ENCODE measurements around the gene AADAT.
"Not testable (repeated sequence)": the region's sequence is repeated elsewhere in the genome, so short reads cannot be mapped to it uniquely, and the experiment has no call there.

Gene AADAT

DNA sequence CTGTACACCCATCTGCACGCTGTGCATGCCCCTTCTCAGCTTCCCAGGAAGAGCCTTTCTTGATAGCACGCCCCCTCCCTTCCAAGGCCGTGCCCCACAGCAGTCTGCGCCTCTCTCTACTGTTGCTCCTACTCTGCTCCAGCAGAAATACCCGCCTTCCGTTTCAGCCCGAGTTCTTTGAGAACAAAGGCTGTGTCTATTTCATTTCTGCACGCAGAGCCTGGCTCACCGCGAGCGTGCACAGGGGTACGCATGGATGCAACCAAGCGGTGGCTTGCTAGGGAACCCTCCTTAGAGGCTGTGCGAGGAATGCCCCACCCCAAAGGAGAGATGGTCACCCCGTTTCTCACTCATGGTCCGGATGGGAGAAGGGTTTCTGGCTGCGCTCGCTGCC, 485 bp downstream of the AADAT start:
- DNase-seq = no peak

DNA sequence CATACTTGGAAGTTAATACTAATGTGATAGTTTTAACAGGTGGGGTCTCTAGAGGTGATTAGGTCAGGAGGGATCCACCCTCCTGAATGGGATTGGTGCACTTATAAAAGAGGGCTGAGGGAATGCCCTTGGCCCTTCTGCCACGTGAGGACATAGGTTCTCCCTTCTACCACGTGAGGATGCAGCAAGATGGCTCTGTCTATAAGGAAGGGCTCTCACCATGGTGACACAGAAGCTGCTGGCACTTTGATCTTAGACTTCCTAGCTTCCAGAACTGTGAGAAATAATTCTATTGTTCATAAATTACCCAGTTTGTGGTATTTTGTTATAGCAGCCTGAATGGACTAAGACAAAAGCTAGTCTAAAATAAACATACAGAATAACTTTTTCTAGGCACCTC, 1.0 kb downstream of the AADAT start:
- DNase-seq = no peak

DNA sequence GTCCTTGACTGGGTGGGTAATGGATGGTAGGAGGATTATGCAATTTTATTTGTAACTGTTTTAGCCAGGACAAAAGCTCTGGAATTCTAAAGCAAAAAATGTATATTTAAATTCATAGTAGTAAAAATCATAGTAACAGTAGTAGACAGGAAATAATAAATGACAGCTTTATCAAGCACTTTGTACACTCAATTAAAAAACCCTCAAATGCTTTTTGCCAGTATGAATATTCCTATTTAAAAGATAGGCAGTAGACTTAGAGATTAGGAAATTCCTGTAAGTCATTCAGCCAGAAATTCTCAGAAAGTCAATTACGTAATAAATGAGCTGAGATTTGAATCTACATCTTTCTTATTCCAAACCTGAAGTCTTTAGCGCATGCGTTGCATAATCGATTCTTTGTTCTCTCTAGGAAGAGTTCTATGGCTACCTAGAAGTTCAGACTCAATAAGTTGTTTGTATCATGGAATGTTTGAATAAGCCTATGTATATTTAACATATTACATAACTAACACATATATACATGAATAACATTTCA, 2.5 kb downstream of the AADAT start:
- DNase-seq = no peak

DNA sequence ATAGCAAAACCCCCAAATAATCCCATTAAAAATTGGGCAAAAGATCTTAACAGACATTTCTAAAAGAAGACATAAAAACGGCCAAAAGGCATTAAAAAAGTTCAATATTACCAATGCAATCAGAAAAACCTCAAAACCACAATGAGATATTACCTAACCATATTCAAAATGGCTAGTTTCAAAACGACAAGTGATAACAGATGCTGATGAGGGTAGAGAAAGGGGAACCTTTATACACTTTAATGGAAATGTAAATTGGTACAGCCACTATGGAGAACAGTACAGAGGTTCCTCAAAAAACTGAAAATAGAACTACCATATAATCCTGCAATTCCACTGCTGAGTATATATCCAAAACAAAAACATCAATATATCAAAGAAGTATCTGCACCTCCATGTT, 6.2 kb downstream of the AADAT start:
- no peak for DNase-seq

DNA sequence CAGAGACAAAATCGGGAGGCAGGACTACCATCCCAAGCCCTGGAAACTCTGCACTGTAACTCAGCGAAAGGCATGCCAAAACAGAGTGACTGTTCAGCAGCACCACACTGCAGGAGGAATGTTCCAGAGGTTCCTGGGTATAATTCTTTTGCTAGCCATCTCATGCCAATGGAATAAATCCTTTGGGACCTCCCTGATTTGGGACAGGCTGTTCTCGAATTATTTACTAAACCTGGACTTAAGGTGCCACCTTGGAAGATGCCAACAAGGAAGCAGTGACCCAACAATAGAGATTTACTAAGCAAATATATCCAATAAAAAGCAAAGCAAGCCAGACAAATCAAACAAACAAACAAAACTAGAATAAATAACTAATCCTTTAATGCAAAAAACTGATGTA, 9.3 kb downstream of the AADAT start:
- no peak for DNase-seq

DNA sequence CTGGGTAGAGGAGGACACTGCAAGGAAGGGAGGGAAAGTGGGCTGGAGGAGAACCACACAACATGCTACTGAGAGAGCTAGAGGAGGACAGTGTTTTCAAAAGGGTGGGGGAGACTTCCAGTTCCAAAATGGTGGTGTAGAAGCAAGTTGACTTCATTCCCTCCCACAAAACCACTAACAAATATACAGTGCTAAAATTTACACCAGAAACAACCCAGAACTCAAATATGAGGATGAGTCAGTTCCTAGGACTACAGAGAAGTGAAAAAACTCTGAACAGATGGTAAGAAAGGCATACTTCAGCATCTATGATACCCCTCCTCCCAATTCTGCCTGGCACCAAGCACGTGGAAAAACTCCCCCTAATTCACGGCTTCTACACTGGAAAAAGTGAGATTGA, 9.8 kb downstream of the AADAT start:
- no peak for DNase-seq

DNA sequence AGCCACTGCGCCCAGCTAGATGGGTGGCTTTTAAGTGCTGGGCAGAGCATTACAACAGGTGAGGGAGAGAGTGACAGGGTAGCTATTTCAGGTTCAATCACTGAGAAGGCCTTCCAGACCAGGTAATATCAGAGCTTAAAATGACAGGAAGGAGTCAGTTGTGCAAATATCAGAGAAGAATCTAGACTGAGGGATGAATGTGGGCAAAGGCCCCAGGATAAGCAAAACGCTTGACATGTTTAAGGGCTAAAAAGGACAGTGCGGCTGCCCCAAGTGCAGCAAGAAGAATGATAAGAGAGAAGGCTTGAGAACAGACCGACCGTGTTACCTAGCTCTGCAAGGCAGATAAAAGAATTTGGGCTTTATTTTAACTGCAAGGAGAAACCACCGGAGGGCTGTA, 18.6 kb downstream of the AADAT start:
- DNase-seq = no peak

DNA sequence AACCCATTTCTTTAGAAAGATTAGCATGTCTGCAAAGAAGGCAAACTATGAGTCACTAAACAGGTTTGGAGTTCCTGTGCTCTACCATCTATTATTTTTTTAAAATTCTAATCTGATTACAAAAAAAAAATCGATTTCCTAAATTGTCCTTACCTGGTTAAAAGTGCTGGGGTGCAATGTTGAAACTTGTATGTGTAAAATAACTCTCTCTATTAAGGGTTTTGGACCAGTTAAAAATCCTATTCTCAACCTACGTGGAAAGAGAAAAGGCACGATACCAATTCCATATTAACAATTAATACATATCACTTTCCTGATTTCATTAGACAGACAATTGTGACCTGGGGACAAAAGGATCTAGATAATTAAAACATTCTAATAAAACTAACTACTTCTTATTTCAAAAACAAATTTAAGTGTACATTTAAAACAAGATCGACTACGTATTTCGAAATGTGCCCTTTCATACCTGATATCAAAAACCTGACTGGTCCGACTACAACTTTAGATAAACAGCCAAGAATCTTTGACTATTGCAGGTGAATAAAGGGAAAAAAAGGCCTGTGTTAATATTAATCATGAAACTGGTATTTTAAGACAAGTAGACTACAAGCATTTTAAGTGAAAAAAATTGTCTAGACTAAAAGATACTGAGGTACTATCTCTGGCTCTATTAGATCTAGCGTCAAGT, 21.2 kb downstream of the AADAT start:
- DNase-seq = no peak

DNA sequence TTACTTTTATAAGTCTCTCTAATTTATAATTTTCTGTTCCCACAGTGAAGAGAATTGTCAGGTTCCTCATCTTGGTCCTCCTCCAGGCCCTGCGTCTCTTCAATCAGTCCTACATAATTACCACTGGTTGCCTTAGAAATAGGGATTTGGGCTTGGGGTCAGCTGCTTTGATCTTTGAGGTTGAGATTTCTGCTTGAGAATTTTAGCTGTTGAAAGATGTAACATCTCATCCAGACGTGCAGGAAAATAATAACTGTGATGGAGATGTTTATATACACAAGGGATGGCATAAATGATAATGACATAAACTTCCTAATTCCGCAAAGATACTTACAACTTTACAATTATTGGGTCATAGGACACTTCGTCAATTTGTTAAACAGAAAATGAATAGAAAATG, 30.3 kb downstream of the AADAT start:
- no peak for DNase-seq

DNA sequence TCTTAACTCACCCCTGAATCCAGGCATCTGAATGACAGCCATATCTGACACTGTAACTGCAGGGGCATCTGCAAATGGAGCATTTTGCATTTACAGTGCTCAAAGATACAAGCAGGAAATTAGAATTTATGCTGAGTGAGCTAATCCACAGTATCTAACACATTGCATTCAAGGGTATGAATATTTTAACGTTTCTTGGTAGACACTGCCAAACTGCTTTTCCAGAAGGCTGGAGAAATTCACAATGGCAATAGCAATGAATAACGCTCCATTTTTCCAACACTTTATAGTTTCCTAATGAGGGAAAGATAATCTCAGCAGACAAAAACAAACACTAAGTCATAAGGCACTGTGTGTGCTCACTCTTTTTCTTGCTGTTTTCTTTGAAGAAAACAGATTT, 30.9 kb downstream of the AADAT start:
- DNase-seq = no peak

DNA sequence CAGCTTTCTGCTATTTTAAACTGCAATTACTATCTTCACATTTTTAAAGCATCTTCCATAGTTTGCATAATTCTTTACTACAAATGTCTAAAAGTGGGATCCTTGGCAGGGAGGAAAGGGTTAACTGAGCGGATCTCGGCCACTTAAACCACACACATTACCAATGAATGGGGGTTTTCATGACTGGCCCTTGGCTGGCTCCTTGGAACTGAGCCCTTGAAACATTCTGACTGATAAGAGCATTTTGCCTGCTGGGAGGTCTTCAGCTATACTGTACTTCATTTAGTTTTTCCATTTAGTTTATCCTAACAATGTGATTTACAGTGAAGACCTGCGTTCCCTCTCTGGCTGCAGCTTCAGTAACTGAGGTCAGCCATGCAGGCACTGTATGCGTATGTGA, 31.9 kb downstream of the AADAT start:
- DNase-seq = no peak

DNA sequence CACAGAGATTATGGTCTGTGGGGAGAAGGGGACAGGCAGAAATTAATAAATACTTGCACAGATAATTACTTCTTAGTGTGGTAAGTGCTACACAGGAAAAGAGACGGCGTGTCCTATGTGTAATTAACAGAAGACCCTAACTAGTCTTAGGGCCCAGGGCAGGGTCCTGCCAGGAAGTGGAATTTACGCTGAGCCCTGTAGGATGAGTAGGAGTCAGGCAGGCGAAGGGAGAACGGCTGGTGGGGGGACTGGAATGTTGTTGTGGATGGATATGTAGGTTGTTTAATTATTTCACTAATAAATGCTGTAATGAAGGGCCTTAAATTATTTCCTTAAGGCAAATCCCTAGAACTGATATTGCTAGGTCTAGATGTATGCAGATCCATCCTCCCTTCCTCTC, 36.8 kb downstream of the AADAT start:
- no peak for DNase-seq

DNA sequence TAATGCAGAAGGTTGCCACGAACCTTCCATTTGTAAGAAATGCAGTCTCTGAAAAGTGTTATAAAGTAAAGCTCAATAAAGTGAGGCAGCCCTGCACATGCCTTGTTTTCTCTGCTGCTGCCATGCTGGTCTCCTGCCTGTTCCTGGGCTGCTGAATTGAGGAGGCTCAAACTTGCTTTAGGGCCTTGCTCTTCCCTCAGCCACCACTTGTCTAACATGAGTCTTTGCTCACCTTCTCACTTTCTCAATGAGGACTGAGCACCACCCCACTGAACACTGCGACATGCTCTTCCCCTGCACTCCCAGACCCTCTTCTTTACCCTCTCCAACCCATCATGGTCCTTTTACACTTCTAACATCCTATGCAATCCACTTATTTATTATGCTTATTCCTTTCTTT, 38.4 kb downstream of the AADAT start:
- DNase-seq = no peak

DNA sequence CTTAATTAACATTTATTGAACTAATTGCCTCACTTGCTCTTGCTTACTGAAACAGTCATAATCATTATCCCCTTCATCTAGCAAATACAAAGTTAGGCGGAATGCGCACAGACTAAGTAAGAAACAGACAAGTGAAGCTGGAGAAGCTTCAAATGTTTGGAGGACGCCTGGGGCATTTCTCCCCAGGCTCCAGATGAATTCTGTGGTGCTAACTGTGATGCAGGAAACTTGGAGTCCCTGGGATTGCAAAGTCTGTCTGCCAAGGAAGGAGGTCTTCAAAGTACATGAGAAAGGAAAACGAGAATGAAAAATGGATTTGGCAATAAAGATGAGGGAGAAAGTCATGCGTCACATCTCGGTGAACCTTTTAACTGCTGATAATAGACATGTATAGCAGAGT, 40.0 kb downstream of the AADAT start:
- no peak for DNase-seq

DNA sequence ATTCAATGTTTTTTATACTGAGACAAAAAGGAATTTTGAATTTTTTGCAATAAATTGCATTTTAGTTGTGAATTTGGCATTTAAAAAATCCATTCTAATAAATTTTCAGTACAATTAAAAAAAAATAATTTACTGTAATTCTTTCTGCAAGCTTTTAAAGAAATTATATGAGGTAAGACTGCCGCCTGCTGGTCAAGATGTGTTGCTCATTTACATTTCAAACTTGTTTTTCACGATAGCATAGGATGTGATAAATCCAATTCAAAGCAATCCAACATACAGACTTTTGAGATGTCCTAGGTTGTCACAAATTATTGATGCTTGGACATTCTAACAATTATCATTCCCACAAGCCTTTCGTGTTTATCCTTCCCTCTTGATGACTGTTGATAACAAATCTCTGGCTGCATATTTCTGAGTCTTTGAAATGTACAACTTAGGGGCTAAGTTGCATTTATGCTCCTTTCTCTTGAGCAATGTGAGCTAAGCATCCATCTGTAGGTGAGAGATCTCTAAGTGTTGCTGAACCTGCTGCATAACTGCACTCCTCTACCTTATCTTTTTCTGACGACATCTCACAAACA, 41.9 kb downstream of the AADAT start:
- DNase-seq = peak; percentile 55

DNA sequence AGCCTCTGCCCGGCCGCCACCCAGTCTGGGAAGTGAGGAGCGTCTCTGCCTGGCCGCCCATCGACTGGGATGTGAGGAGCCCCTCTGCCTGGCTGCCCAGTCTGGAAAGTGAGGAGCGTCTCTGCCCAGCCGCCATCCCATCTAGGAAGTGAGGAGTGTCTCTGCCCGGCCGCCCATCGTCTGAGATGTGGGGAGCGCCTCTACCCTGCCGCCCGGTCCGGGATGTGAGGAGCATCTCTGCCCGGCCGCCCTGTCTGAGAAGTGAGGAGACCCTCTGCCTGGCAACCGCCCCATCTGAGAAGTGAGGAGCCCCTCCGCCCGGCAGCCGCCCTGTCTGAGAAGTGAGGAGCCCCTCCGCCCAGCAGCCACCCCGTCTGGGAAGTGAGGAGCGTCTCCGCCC, 43.6 kb downstream of the AADAT start:
- not testable (repeated sequence) for DNase-seq

DNA sequence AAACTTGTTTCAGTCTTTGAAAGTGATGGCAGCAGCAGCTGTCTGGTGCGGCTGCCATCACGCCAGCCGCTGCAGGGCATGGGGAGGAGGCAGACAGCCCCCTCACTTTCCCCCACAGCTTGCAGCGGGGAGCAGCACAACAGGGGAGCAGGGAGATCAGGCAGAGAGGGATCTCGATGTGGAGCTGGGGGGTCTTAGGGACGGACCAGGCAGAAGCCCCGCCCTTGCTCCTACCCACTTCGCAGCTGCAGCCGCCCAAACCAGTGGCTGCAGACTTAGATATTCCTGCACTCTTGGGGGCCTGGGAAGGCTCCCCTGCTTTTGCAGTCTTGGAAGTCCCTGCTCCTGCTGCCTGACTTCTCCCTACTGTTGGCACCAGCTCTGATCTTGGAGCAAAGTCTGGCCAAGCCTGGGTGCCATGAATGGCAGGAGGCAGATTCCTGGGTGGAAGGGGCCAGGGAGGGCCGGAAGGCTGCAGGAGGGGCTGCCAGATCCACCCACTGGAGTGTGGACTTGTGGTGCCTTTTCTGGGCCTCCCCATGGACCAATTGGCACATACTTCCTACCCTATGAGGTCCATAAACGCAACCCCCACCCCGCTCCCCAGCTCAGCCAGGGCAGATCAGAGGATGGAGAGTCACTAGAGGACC, 49.6 kb downstream of the AADAT start:
- no peak for DNase-seq

DNA sequence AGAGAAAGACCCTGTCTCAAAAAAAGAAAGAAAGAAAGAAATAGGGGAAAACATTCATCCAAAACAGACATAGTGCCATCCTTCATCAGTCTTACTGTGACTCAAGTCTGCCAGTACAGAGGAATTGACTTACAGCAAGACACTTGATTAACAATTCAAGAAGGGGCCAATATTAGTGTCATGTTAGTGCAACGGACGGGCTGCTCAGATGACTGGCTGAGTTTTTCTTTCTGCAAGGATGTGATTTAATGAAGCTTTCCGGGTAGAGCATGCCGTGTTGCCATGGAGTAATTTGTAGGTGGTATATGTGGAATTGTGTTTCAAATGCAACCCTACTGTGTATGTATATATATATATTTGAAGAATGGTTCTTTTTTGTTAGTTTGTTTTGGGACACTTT, 51.0 kb downstream of the AADAT start:
- no peak for DNase-seq

DNA sequence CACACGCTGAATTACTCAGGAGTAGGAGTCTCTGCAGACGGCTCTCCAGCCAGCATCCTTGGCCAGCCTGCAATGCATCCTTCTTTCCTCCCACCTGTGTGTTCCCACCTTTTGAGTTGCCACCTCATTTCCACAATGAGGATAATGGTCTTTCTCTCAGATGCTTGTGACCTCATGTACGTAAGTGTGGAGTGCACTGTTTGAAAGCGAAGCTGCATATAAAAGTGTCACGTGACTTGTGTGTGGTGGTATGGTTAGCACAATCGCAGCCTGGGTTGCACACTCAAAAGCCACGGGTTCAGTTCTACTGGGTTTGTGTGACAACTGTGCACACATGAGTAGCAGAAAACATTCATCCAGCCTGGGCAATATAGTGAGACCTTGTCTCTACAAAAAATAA, 51.5 kb downstream of the AADAT start:
- no peak for DNase-seq

DNA sequence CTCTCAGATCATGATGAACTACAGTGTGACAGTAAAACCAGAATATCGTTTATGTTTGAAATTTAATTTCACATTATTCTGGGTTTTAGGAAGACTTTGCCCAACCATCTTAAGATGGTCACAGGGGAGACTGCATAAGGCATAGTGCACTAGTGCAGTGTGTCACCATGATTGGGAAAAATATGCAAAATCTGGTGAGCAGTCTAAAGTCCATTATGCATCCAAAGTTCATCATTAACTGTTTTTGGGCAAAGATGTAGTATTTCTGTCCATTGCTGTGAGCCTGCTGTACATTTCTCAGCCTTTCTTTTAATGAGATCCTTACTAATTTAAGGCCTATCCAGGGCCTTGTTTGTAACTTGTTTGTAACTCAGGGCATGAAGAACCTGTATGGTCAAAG, 52.3 kb downstream of the AADAT start:
- no peak for DNase-seq

DNA sequence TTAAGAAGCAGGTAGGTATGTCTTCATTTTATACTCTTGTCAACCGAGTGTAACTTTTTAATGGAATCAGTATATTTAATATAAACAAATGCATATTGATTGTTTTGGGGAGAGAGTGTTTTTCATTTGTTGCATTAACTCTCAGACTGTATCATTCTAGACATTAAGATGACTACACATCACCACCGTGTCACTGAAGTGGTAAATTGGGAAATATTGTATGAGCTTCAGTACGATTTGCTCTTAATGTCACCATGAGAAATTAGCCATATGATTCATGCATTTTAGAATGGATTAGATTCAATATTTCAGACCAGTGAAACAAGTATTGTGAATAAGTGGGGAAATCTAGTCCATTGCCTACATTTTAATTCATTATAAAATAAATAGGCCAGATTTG, 53.9 kb downstream of the AADAT start:
- no peak for DNase-seq

DNA sequence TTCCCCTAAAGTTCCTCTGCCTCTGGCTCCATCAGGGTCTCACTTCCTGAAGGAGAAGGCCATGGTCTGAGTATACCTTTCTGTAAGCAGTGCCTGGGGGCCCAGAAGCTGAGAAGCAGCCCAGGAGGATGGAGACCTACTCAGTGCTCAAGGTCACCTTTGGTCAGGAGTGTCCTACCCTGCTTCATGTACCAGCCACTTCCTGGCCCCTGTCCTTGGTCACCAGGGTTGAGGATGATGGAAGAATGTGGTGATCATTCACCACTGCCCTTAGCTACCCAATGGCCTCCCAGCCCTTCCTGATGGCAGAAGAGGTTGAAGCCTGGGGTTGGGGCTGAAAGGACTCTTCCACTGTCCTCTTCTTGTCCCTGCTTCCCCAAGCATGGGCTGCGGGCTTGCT, 54.5 kb downstream of the AADAT start:
- no peak for DNase-seq

DNA sequence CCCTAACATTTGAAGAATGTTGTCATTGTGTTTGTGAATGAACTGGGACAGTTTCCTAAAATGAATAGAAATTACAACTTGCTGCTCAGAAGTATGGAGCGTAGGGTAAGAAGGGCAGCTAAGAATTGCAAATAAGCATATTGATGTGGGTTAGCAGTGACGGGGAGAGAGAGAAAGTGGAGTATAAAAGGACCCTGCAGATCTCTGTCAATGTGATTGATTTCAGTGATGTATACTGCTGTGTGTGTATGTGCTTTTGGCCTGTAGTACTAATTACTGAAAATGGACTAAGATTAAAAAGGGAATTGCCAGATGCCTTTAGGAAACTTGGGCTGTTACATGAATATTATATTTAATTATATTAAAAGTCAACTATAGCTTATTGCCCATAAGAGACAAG, 55.8 kb downstream of the AADAT start:
- no peak for DNase-seq

DNA sequence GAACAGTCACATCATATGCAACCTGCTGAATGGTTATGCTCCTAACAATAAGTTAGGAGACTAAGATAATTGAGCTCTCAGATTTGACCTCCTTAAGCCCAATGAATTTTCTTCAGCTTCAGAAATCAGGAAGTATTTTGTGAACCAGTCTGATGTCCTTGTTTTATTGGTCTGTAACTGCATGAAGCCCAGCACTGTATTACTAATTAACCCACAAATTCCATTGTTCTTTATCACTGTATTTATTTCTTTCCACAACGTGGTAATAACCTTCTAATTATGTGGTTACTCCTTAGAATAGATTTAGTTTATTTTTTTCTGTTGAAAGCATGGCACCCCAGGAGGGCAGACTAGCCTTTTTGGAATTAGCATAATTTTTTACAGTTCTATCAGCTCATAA, 59.6 kb downstream of the AADAT start:
- no peak for DNase-seq

All from activated gamma-delta T cell treated with Interleukin-2 at 50 U/mL for 16 hours (primary cell).